GM19238 (cell line): ENCODE measurements around the gene ELFN1.

Experiments used
- DNase-seq: peaks from one replicate; pipeline ENCODE4 v3.0.0; 2011; ENCODE audit warnings: low spot score; ENCODE audit not compliant: insufficient read length

ELFN1 gene

DNA sequence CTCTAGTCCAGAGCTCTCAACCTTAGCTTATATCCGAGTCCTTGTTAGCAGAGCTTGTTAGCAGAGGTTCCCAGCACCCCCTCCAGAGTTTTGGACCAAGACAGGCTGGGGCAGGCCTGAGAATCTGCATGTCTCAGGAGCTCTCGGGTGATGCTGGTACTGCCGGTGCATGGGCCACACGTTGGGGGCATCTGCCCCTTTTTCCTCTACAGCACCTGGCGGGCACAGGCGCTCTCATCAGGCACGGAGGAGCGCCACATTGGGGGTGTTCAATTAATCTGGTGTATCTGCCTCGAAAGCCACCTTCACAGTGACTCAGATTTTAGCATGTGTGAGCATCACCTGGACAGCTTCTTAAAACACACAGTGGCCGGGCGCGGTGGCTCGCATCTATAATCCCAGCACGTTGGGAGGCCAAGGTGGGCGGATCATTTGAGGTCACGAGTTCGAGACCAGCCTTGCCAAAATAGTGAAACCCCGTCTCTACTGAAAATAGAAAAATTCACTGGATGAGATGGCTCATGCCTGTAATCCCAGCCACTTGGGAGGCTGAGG lies 117.7 kb downstream of the ELFN1 start:
- DNase-seq = no peak

GRCh38 chr7:1794888-1795542 lies 124.9 kb downstream of the ELFN1 start:
- DNase-seq = no peak
